GM19468 (cell line): ENCODE results near the gene HCN1.

ENCODE experiments used
- ATAC-seq: cut with Tn5 transposase; IDR thresholded peaks from one replicate; pipeline ENCODE4 v1.9.1; 2021; ENCODE audit warnings: mild to moderate bottlenecking, moderate library complexity, moderate number of reproducible peaks; ENCODE audit not compliant: unreplicated experiment; ENCODE audit errors: extremely low read depth

The HCN1 gene

DNA sequence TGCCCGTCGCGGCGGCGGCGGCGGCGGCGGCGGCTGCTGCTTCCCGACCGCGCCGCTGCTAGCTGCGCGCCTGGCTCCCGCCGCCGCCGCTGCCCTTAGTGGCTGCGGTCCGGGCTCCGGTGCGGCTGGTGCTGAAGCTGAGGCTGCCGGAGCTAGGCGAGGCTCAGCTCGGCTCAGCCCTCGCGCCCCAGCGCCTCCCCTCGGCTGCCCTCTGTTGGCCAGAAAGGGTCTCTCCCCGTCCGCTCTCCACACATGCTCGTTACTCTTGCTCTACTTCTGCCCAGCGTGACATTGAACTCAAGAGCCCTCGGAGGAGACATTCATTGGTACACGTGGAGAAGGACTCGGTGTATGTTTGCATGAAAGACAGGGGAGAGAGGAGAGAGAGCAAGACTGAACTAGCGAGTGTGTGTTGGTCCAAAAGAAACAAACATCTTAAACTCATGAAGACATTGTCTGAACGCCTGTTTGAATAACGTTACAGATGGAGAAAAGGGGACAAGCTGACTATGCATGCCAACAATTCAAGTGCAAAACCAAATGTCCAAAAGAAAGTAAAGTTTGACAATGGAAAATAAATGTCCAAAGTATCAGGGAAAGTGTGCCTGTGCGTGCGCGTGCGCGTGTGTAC is at the start of gene HCN1:
Gene HCN1 (minus strand): TSS at position 175 of the 631 bp plus-strand sequence.
- ATAC-seq = peak; percentile 74

DNA sequence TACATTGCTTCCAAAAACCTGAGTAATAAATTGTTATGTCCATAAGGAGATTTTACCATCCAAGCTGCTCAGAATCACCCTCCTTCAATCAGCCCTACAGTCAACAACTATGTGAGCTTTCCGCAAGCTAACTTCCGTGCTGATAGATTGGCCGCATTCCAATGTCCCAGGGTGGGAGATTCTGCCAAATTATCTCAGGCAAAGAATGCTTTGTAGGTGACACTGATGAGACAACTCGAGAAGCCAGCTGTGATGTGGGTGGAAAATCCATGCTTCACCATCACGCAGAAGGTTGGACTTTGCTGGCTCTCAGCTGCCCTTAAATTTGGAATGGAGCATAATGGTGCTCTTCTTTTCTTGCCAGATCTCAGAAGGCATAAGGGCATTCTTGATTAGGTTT is 44.9 kb upstream of the HCN1 start:
- ATAC-seq = no peak

DNA sequence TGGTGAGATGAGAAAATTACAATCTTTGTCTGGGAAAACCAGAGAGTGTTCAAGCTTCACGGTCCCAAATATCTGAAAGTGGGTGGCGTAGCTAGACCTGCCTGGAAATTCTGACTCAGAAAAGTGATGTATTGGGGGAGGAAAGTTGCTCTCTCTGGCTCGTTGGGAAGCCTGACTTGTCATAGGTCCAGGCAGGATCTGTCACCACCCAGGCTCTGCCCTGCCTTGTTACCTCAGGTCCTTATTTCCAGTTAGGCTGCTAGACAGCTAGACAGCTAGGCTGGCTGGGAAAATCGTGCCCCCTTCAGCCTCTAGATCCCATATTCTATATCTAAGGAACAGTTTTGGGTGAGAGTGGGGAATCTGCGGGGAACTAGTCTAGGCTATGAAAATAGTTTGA is 41.0 kb upstream of the HCN1 start:
- ATAC-seq = no peak

DNA sequence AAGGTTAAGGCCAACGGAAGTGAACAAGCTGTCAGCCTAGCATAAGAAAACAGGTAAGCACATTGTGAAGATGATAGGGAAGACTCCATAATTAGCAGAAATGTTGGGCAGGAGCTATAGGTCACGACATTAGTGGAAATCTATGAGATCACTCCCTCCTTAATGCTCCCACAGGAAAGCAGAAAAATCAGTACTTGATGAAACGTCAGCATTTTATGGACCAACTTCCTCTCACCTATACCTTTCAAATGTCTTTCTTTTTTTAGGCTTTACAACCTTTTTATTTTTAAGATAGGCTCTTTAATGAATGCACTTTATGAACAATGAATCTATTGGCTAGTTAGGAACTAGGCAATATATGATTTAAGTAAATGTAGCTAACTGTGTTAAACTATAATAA is 29.4 kb upstream of the HCN1 start:
- ATAC-seq = no peak

DNA sequence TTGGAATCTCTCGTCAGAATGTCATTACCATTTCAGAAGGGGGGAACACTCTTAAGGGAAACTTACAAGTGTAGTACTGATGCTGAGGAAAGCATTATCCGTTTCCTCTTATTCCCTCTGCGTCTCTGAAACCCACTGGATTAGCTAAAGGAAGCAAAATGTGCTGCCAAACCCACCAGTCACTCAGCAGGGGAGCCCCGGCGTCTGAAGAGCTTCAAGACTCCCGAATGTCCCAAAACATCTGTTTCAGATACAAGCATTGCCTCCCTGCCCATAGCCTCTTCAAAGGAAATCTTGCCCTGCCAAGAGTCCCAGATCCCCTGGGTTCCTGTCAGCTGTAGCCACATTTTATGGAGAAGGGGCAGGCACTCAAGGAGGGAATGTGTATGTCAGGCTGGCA is 1.0 kb upstream of the HCN1 start:
- ATAC-seq = no peak

DNA sequence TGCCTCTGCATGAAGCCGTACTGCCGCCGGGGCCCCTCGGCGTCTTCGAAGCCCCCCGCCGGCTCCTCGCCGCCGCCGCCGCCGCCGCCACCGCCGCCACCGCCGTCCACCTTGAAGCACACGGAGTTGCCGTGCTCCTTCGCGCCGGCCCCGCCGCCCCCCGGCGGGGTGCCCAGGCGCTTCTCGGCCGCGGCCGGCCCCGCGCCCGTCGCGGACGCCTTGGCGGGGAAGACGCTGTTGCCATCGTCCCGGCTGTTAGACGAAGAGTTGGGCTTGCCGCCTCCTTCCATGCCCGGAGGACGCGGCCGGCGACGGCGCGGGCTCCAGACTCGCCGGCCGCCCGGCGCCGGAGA is 400 bp downstream of the HCN1 start:
- ATAC-seq = no peak

DNA sequence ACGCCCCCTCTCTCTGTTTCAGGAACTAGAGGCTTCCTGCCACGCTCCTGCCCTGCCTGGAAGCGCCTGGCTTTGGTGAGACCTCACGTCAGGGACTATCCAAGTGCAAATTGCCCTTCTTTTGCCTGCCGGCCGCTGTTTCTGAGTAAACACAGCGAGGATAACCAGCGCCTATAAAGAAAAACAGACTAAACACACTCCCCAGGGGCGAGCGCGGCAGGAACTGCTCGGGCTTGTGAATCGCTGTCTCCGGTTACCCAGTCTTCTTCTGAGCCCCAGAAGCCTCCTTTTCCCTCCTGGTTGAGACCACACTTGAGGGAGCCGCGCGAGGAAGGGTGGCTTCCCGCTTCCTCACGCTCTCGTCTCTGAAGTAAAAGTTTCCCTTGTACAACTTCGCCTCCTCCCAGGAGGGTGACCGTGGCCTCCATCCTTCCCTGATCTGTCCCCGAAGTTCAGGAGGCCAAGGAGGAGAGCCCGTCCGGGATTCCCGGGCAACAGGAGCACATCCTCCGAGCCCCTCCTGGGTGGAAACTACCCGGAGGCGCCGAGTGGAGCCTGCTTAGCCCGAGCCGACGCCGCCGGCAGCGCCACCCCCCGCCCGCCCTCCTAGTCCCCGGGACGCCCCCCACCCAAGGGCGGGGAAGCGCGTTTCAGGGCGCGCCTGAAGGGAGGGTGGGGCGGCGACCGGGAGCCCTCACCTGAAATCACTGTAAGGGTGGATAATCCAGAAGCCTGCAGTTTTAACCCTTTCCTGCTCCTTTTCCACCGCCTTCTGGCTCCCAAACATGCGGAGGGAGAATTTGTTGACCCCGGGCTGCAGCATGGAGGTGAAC is 993 bp downstream of the HCN1 start:
- no peak for ATAC-seq

DNA sequence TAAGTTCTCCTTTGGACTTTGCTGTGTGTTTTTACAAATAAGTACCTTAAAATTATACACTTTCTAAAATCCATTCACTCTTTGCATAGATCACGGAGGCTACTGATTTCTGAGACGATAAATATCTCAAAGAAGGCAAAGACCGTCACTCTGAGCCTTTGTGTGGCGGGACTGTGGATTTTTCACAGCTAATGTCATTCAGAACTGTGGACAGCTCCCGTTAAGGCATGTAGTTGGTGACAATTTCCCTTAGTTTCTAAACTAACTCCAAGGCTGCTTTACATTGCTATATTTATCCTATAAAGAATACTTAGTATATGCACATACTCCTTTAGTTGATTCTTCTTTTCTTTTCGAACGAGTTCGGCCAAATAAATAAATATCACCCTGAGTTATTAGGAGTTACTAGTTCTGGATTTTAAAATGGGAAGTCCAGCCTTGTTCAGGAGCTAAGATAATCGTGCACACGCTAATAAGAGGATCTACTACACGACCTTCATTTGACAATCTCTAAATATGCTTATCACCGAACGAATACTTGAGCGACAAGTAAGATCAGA is 1.8 kb downstream of the HCN1 start:
- no peak for ATAC-seq

DNA sequence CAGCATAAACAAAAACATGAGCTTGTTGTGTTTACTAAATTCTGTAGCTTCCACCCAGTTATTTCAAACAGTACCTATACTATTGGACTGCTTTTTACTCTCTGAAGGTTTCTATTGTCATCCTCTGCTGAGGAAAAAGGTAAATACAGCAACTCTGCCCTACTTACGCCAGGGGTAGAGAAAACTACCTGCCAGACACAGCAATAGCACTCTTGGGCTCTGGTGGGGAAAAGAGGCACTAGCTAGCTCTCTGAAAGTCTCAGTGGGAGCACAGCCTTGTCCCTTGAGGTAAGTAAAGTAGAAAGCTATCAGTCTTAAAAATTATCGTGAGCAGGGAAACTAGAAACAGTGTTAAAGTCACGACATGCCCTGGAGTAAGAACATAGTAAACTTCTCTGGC is 3.7 kb downstream of the HCN1 start:
- ATAC-seq = no peak

DNA sequence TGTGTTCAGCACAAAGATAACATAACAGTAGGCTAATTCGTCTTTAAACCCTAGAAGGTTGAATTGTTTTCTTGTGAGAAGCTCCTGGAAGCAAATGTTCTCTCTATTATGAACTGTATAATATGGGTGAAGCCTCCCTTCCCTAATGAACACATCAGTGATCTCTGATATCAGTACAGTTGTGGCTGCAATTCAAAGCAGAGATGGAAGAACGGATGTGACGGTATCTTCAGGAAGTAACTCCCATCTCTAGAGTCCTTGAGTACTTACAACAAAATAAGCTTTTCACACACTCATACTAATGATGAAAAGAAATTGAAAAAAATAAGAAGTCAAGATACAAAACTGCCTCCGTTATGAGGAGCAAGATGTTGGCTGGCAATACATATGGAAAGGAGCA is 4.5 kb downstream of the HCN1 start:
- ATAC-seq = no peak

DNA sequence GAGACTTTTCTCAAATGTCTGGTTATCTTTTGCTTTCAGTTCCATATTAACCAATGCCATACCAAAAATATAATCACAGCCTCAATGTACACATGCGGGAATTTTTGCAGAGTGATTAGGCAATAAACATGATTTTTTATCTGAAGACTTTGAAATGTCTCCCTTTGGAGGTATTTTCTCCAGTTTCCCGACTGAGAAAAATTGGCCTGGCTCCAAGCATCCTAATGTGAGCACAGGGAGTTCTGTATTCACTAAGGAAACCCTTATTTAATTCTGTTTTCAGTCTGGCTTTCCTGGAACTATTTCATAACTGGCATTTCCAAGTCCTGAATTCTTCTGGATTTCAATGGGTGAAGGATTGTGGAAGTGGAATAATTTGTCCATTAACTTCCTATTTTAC is 8.5 kb downstream of the HCN1 start:
- ATAC-seq = no peak

DNA sequence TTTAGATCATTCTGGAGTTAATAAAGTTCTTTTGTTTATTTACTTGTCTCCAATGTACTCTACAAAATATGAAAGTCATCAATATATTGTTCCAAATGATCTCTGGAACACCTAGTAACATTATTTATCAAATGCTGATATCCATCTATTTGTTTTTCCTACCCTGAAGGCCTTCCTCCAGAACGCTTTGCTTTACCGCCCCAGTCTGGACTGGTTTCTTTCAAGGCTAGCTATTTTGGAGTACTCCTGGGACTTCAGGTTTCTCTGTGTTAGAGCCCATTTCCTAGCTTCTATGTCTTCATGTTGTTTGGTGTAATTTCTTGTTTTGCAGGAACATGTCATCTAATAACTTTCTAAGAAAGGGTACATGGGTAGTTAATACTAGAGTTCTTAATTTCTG is 9.6 kb downstream of the HCN1 start:
- ATAC-seq = no peak

DNA sequence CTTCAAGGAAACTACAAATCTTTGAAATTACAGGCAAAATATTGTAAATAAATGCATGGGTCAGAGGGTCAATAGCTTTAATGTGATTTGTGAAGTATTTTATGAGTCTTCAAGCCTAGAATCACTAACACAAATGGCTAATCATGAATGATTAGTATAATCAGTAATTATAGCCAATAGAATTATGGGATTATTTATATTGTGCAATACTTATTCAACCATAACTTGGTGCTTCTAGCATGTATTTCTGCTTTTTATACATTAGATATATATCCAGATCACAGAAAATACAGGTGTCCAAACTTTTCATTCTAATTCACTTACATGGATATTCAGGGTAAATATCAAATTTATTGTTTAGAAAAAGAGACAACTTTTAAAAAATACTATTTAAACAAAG is 12.1 kb downstream of the HCN1 start:
- no peak for ATAC-seq

DNA sequence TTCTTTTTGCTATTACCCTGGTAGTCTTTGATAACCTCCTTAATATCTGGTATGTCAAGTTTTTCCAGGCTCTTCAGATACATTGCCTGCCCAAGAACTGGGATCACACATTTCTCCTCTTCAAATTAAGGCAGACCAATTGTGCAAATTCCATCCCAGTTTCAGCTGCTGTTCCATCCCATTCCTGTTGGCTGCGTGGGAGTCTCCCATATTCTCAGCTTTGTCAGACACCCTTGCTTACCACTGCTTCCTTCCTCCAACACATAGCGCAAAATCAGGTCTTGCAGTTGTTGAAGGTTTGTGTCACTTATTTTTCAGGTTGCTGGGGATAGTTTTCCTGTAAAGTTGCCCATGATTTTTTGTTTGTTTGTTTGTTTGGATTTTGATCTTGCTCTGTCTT is 15.2 kb downstream of the HCN1 start:
- ATAC-seq = no peak

DNA sequence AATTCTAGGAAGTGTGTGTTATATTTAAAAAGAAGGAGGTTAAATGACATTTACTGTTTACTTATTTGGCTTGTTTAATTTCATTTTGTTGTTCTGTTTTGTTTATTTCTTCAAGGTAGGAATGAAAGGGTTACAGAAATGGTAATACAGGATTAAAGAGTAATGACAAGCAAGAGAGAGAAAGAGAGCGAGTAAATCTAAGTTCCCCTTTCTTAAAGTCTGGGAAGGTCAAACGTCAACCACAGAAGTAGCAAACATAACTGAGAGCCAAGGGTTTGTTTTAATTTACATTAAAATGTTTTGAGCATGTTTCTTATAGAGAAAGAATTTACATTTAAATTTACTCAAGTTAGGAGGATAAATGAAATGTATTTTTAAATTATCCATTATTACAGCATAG is 18.7 kb downstream of the HCN1 start:
- no peak for ATAC-seq

DNA sequence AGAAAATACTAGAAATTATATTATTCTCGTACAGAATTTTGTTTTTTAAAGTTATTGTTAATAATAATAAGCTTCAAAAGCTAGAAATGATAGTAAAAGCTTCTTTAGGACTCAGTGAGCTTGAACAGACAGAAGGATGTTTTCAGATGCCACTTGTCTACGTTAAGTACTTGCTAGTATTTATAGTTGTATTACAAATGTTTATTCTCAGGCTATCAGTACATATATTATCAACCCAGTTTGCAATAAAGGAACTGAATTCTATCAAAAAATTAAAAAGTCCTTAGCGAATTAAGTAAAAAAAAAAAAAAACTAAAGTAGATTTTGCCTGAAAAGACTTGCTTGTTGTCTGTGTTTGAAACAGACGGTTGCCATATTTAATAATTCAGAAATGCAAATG is 23.9 kb downstream of the HCN1 start:
- ATAC-seq = no peak

DNA sequence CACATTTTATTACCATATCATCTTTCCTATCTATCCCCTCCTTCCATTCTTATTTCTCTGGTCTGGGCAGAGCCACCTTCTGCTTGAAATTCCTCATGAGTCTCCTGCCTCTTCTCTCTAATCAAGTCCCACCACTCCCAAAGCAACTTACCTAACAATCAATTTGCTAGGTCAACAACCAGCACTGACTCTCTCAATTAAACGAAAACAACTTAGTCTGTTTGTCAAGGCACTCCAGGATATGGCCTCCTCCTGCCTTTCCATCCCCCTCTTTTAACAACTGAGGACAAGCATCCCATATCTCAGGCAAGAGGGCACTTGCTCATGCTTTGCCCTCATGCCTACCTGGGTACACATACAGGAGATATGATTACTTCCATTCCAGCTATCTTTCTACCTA is 47.4 kb downstream of the HCN1 start:
- no peak for ATAC-seq

DNA sequence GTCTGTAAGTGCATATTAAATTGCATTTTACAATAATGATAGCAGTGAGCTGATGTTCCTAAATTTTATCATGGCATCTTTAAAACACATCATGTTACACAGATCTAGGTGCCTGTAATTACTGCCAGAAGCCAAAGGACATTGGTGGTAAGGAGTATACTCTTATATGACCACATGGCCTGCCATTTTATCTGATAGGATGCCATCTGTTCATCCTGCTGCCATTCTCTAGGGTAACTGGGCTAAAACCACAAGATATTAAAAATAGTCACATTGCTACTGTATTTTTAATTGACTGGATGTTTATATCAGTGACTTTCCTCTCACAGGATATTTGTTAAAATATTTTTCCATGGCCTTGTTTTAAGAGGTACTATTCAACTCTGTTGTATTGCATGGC is 53.1 kb downstream of the HCN1 start:
- no peak for ATAC-seq

DNA sequence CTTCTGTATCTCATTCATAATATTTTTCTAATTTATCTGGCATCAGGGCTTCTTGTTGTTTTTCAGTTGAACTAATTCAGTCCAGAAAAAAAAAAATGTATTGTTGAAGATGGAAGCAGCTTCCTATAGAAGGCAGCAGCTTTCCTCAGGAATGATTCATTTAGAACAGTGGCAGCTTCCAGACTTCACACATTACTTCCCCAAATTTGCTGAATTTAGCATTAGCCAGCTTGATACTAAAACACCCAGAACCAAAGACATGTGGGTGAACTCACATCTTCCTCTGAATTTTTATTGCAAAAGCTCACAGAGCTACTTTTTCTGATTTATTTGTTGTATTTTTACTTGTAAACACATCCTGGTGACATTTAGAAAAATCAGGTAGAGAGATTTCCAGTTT is 53.8 kb downstream of the HCN1 start:
- ATAC-seq = no peak

DNA sequence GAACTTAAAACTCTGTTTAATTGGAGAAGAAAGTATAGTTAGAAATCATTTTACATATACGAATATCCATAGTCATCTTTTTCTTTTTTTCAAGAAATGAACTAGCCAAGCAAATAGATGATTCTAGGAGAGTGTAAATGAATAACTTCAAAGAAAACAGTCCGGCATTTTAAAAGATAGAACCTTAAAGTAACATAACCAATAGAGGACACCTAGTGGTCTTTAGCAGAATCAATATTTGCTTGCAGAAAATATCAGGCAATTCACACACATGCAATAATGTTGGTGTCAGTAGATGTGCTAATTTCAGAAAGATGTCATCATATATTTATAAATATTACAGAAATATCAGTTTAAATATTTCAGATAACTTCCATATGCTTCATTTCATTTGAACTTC is 57.1 kb downstream of the HCN1 start:
- no peak for ATAC-seq

DNA sequence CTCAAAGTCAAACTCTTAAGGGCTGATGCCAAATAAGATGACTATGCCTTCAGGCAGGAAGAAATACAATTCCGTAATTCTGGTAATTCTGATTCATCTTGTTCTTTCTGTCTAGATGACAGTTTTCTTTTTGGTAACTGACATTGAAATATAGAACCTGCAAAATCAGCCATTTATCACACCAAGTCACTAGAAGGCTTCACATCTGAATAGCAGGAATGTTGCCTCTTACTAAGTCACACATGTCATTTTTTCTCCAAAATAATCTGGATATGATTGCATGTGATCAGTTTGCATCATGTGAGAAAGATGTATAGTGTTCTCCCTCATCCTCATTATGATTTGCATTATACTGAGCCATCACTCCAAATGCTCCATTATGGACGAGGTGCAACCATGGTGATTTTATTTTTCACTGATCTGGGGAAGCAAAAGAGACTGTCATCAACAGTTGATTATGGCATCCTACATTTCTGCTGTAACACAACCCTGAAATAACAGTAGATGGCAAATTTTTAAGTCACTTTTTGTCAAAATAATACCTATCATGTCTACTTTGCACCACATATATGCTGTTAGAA is 69.0 kb downstream of the HCN1 start:
- ATAC-seq = no peak
